Right lobe of liver (tissue), 4 donors: Measurements from ENCODE around the gene ZNF618.

Source experiments
- CTCF ChIP-seq, 4 donors: fragments of 200-600 bp in 3 of 4; fragments of 450-650 bp in 1 of 4; IDR thresholded peaks; one replicate each; pipeline versions ENCODE4 v1.5.1 to v1.8.0; 2016 to 2022; ENCODE audit warnings: antibody characterized with exemption in 4 of 4, mild to moderate bottlenecking in 2 of 4
- POLR2A ChIP-seq: fragments of 450-650 bp; IDR thresholded peaks from one replicate; pipeline ENCODE4 v1.6.1; 2017; ENCODE audit warnings: antibody characterized with exemption, mild to moderate bottlenecking
- donor health status: DM: no; HTN: no; CAD: no.
- donor health status: DM: no; HTN: no; CAD: no.
- donor health status: DM: no; HTN: yes; CAD: no.

- TF ChIP-seq CTCF (IDR thresholded peaks at IDR 0.05) (no peak), POLR2A (no peak)
Observed at GRCh38 chr9:114090798-114091197, 214.7 kb downstream of the ZNF618 start.
